Measurements from ENCODE around the gene ZBTB16.

- TF ChIP-seq FOXM1 (CRISPR knock-in tag; IDR thresholded peaks at IDR 0.05) = no peak
- TF ChIP-seq FOSL1 (CRISPR knock-in tag; IDR thresholded peaks at IDR 0.05; ENCODE audit: borderline replicate concordance) = no peak
Observed at GRCh38 chr11:114236829-114237228, 177.3 kb downstream of the ZBTB16 start.

Data from HepG2 (cell line).